Trophoblast cell (in vitro differentiated cells and primary cell): ENCODE results near the gene MYO1B.

ENCODE experiments used
- DNase-seq, 2 donors: peaks; one replicate each; pipeline ENCODE4 v3.0.0-alpha.2; 2016
- H2AFZ ChIP-seq: 2 replicates; pipeline ENCODE4 v1.6.1; 2013; ENCODE audit warnings: low read length, moderate library complexity, mild to moderate bottlenecking; ENCODE audit not compliant: insufficient read depth, poor library complexity
- H2AK5ac ChIP-seq: 2 replicates; pipeline ENCODE4 v1.6.1; 2013; ENCODE audit warnings: mild to moderate bottlenecking, low read length
- H2BK120ac ChIP-seq: 2 replicates; pipeline ENCODE4 v1.6.1; 2013; ENCODE audit warnings: low read length, mild to moderate bottlenecking, moderate library complexity; ENCODE audit not compliant: insufficient read depth, poor library complexity
- H2BK12ac ChIP-seq: 2 replicates; pipeline ENCODE4 v1.6.1; 2013; ENCODE audit warnings: mild to moderate bottlenecking, low read length, moderate library complexity
- H2BK5ac ChIP-seq: 2 replicates; pipeline ENCODE4 v1.6.1; 2013; ENCODE audit warnings: low read length, low read depth, moderate library complexity, mild to moderate bottlenecking; ENCODE audit not compliant: poor library complexity
- H3K14ac ChIP-seq: 2 replicates; pipeline ENCODE4 v1.6.1; 2013; ENCODE audit warnings: mild to moderate bottlenecking, low read length
- H3K18ac ChIP-seq: 2 replicates; pipeline ENCODE4 v1.6.1; 2013; ENCODE audit warnings: mild to moderate bottlenecking, low read length
- H3K23ac ChIP-seq: 2 replicates; pipeline ENCODE4 v1.6.1; 2013; ENCODE audit warnings: low read length
- H3K27ac ChIP-seq: 2 replicates; pipeline ENCODE4 v1.5.1; 2013; ENCODE audit warnings: low read depth, mild to moderate bottlenecking, inconsistent platforms, low read length, moderate library complexity
- H3K27me3 ChIP-seq: 2 replicates; pipeline ENCODE4 v1.6.1; 2013; ENCODE audit warnings: inconsistent platforms, mild to moderate bottlenecking, low read length, moderate library complexity; ENCODE audit not compliant: insufficient read depth
- H3K36me3 ChIP-seq, 2 experiments: 1 replicate in 1 of 2; 2 replicates in 1 of 2; pipeline ENCODE4 v1.6.1; 2013; ENCODE audit warnings: low read length in 2 of 2, mild to moderate bottlenecking in 2 of 2, moderate library complexity in 1 of 2; ENCODE audit not compliant: insufficient read depth in 2 of 2, control insufficient read depth in 1 of 2
- H3K4ac ChIP-seq: 2 replicates; pipeline ENCODE4 v1.6.1; 2013; ENCODE audit warnings: low read depth, mild to moderate bottlenecking, low read length, moderate library complexity
- H3K4me1 ChIP-seq, 2 experiments: 1 replicate in 1 of 2; 2 replicates in 1 of 2; pipeline ENCODE4 v1.6.1; 2013; ENCODE audit warnings: low read length in 2 of 2, mild to moderate bottlenecking in 2 of 2, moderate library complexity in 1 of 2; ENCODE audit not compliant: insufficient read depth in 2 of 2, control insufficient read depth in 1 of 2
- H3K4me2 ChIP-seq: 2 replicates; pipeline ENCODE4 v1.6.1; 2013; ENCODE audit warnings: inconsistent platforms, mild to moderate bottlenecking, low read length, moderate library complexity
- H3K4me3 ChIP-seq: 2 replicates; pipeline ENCODE4 v1.5.1; 2013; ENCODE audit warnings: mild to moderate bottlenecking, low read depth, low read length, inconsistent platforms
- H3K79me1 ChIP-seq: one replicate; pipeline ENCODE4 v1.6.1; 2013; ENCODE audit warnings: low read length
- H3K79me2 ChIP-seq: 2 replicates; pipeline ENCODE4 v1.6.1; 2013; ENCODE audit warnings: low read length, mild to moderate bottlenecking; ENCODE audit not compliant: control insufficient read depth, insufficient read depth, poor library complexity
- H3K9ac ChIP-seq: 2 replicates; pipeline ENCODE4 v1.6.1; 2013; ENCODE audit warnings: mild to moderate bottlenecking, low read length
- H3K9me3 ChIP-seq: 2 replicates; pipeline ENCODE4 v1.6.1; 2013; ENCODE audit warnings: low read depth, mild to moderate bottlenecking, control low read depth, inconsistent platforms, low read length; ENCODE audit not compliant: insufficient read depth
- H4K12ac ChIP-seq: 2 replicates; pipeline ENCODE4 v1.6.1; 2013; ENCODE audit warnings: low read depth, mild to moderate bottlenecking, low read length, moderate library complexity
- H4K8ac ChIP-seq: 2 replicates; pipeline ENCODE4 v1.6.1; 2013; ENCODE audit warnings: low read depth, mild to moderate bottlenecking, low read length, moderate library complexity
- H4K91ac ChIP-seq: one replicate; pipeline ENCODE4 v1.6.1; 2013; ENCODE audit warnings: low read depth, mild to moderate bottlenecking, low read length, moderate library complexity
- WGBS: extraction: QIAGEN DNeasy Blood & Tissue Kit; methylation state at CpG from one replicate; pipeline ENCODE4 v1.1.7; 2013; ENCODE audit warnings: missing lambda C conversion rate; ENCODE audit not compliant: insufficient read length, insufficient coverage; ENCODE audit errors: extremely low coverage; 5-methylcytosine and 5-hydroxymethylcytosine counted together

Gene MYO1B

GRCh38 chr2:191253476-191253875, 8.3 kb downstream of the MYO1B start:
- Histone ChIP-seq H4K12ac (no peak overlapping the region), H3K23ac (no peak overlapping the region), H3K4me1 (peaks cover 24 to 34% of the 10 kb centered on the region in 2 experiments), H3K27me3 (no peaks in the 10 kb centered on the region), H3K4ac (peak overlapping the region; percentile 34), H3K18ac (no peak overlapping the region), H3K9ac (no peak overlapping the region), H2BK120ac (no peak overlapping the region), H3K36me3 (no peaks in the 10 kb centered on the region), H4K91ac (no peak overlapping the region), H3K27ac (no peak overlapping the region), H2BK12ac (no peak overlapping the region), H2AFZ (no peak overlapping the region), H4K8ac (no peak overlapping the region), H3K4me3 (no peak overlapping the region), H3K79me2 (peaks cover 18% of the 10 kb centered on the region), H3K4me2 (no peak overlapping the region), H2AK5ac (no peak overlapping the region), H3K14ac (no peak overlapping the region), H3K9me3 (no peaks in the 10 kb centered on the region), H3K79me1 (peaks cover 4% of the 10 kb centered on the region), H2BK5ac (no peak overlapping the region)
- no CpG with 5 or more reads among the region's 2 CpGs for WGBS
- peak in 1 of 2 donors; percentile 40 for DNase-seq

GRCh38 chr2:191255271-191255670, 10.1 kb downstream of the MYO1B start:
- Histone ChIP-seq H3K4me1 (peaks cover 19 to 28% of the 10 kb centered on the region in 2 experiments), H4K91ac (no peak overlapping the region), H3K27me3 (no peaks in the 10 kb centered on the region), H3K9ac (no peak overlapping the region), H2AK5ac (no peak overlapping the region), H3K36me3 (no peaks in the 10 kb centered on the region), H3K9me3 (no peaks in the 10 kb centered on the region), H2BK12ac (no peak overlapping the region), H3K14ac (no peak overlapping the region), H2AFZ (no peak overlapping the region), H3K4ac (peak overlapping the region; percentile 19), H4K12ac (no peak overlapping the region), H3K4me3 (no peak overlapping the region), H2BK120ac (no peak overlapping the region), H3K23ac (no peak overlapping the region), H3K18ac (no peak overlapping the region), H3K79me1 (peaks cover 4% of the 10 kb centered on the region), H3K79me2 (peaks cover 26% of the 10 kb centered on the region), H3K4me2 (no peak overlapping the region), H4K8ac (no peak overlapping the region), H2BK5ac (no peak overlapping the region), H3K27ac (no peak overlapping the region)
- DNase-seq, result no peak
- no CpG with 5 or more reads among the region's 4 CpGs for WGBS

- H3K4ac ChIP-seq, result peak overlapping the region; percentile 26
- no peak overlapping the region for H2BK5ac ChIP-seq
- no peak overlapping the region for H2AFZ ChIP-seq
- H3K79me1 ChIP-seq, result peaks cover under 1% of the 10 kb centered on the region
- no peak overlapping the region for H3K4me2 ChIP-seq
- DNase-seq, result no peak
- H3K27ac ChIP-seq, result no peak overlapping the region
- no peak overlapping the region for H3K4me3 ChIP-seq
- no peaks in the 10 kb centered on the region for H3K9me3 ChIP-seq
- no peak overlapping the region for H3K14ac ChIP-seq
- H4K91ac ChIP-seq, result no peak overlapping the region
- H2AK5ac ChIP-seq, result no peak overlapping the region
- no peak overlapping the region for H2BK120ac ChIP-seq
- H2BK12ac ChIP-seq, result no peak overlapping the region
- H3K23ac ChIP-seq, result no peak overlapping the region
- H3K36me3 ChIP-seq, result no peaks in the 10 kb centered on the region
- no peak overlapping the region for H3K9ac ChIP-seq
- H3K27me3 ChIP-seq, result no peaks in the 10 kb centered on the region
- H4K8ac ChIP-seq, result no peak overlapping the region
- H3K18ac ChIP-seq, result no peak overlapping the region
- no peak overlapping the region for H4K12ac ChIP-seq
- peaks cover 26% of the 10 kb centered on the region for H3K79me2 ChIP-seq
- H3K4me1 ChIP-seq, result peaks cover 14 to 23% of the 10 kb centered on the region in 2 experiments
- WGBS, result no CpG with 5 or more reads among the region's 7 CpGs
These were observed 10.6 kb downstream of the MYO1B start for GRCh38 chr2:191255756-191256312.

GRCh38 chr2:191257934-191258333, 12.7 kb downstream of the MYO1B start:
- H3K27me3 ChIP-seq, result no peaks in the 10 kb centered on the region
- H3K4me2 ChIP-seq, result no peak overlapping the region
- H3K18ac ChIP-seq, result no peak overlapping the region
- H2BK120ac ChIP-seq, result no peak overlapping the region
- no peak overlapping the region for H3K14ac ChIP-seq
- H4K8ac ChIP-seq, result no peak overlapping the region
- H3K9ac ChIP-seq, result no peak overlapping the region
- no peak overlapping the region for H2BK5ac ChIP-seq
- no peak overlapping the region for H2BK12ac ChIP-seq
- H3K79me2 ChIP-seq, result peaks cover 32% of the 10 kb centered on the region
- peaks cover 12 to 16% of the 10 kb centered on the region in 2 experiments for H3K4me1 ChIP-seq
- no peak overlapping the region for H4K12ac ChIP-seq
- DNase-seq, result no peak
- H2AK5ac ChIP-seq, result no peak overlapping the region
- H4K91ac ChIP-seq, result no peak overlapping the region
- no peak overlapping the region for H3K4me3 ChIP-seq
- H3K36me3 ChIP-seq, result peaks cover 0 to 3% of the 10 kb centered on the region in 2 experiments
- WGBS, result no CpG with 5 or more reads among the region's 5 CpGs
- H2AFZ ChIP-seq, result no peak overlapping the region
- no peaks in the 10 kb centered on the region for H3K9me3 ChIP-seq
- no peaks in the 10 kb centered on the region for H3K79me1 ChIP-seq
- no peak overlapping the region for H3K27ac ChIP-seq
- no peak overlapping the region for H3K23ac ChIP-seq
- H3K4ac ChIP-seq, result no peak overlapping the region
